AG10803 (cell line): Measurements from ENCODE around the gene XKR7.

Source experiments
- DNase-seq: peaks from one replicate; pipeline ENCODE4 v3.0.0; 2010; ENCODE audit warnings: low read depth
- H3K4me3 ChIP-seq: 2 replicates; pipeline ENCODE4 v1.5.1; 2011; ENCODE audit warnings: mild to moderate bottlenecking, low read length, control low read depth
- TF ChIP-seq, protein P1 (sequence below): conservative IDR thresholded peaks from 2 replicates; pipeline ENCODE4 v1.5.1; 2011; ENCODE audit warnings: mild to moderate bottlenecking, low read length, control low read depth, inconsistent platforms

Gene XKR7

DNA sequence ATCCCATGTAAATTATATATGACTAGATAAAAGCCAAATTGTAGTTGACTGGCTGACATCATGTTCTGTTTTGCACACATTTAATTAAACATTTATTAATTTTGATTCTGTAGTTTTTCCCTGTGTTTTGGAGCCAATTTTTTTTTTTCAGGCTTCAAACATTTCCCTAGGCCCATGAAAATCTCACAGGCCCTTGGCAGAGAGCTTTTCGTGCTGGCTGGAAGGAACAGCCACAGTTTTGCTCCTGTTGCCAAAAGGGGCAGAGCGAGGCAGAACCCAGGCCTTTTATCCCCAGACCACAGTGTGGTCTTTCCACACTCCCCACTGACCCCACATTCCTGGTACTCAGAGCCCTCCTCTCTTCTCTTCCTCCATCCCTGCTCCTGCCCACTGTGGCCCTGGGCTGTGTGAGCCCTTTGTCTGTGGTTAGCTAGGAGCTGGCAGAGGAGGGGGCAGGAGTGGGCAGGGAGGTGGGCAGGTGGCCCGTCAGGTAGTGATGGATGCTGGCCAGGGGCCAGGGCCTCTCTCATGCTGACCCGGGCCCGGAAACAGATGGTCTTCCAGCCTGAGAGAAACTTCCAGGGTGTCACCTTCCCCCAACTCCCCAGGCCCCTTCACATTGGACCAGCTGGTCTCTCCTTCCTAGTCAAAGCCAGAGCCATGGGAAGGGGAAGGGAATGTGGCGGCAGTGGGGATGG, 22.8 kb downstream of the XKR7 start:
- H3K4me3 ChIP-seq = no peak overlapping the region
- TF ChIP-seq, protein P1, sequence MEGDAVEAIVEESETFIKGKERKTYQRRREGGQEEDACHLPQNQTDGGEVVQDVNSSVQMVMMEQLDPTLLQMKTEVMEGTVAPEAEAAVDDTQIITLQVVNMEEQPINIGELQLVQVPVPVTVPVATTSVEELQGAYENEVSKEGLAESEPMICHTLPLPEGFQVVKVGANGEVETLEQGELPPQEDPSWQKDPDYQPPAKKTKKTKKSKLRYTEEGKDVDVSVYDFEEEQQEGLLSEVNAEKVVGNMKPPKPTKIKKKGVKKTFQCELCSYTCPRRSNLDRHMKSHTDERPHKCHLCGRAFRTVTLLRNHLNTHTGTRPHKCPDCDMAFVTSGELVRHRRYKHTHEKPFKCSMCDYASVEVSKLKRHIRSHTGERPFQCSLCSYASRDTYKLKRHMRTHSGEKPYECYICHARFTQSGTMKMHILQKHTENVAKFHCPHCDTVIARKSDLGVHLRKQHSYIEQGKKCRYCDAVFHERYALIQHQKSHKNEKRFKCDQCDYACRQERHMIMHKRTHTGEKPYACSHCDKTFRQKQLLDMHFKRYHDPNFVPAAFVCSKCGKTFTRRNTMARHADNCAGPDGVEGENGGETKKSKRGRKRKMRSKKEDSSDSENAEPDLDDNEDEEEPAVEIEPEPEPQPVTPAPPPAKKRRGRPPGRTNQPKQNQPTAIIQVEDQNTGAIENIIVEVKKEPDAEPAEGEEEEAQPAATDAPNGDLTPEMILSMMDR = no peak
- no peak for DNase-seq

DNA sequence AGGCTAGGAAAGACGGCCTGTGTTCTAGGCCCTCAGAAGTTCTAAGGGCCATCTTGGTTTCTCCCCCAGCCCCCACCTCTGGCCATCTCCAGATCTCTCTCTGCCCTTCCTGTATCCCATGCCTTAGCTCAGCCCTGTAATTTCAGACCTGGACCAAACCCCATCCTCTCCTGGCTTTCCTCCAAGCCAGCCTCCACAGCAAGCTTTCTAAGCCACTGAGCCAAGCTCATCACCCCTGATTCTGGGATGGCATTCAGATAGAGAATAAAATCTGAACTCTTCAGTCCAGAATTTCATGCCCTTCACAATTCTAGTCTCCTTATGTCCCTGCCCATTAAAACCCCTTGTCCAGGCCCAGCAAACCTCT, 23.4 kb downstream of the XKR7 start:
- no peak for DNase-seq
- H3K4me3 ChIP-seq = no peak overlapping the region
- TF ChIP-seq, protein P1 = no peak

DNA sequence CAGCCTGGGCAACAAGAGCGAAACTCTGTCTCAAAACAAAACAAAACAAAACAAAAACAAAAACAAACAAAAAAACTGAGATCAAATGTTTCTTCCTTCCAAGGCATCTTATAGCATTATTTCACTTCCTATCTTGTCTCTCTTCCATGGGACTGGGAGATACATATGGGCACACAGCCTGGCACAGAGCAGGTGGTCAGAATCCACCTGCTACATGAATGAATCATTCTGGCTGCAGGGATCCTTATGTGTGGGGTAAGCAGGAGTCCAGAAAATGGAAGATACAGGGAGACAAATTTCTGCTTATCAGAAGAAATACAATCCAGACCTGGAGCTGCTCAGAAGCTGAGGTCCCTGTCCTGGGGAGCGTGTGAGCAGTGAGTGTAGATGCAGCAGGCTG, 24.1 kb downstream of the XKR7 start:
- no peak for DNase-seq
- TF ChIP-seq, protein P1 = no peak
- H3K4me3 ChIP-seq = no peak overlapping the region

GRCh38 chr20:31996996-31997395, 29.0 kb downstream of the XKR7 start:
- no peak for DNase-seq
- TF ChIP-seq, protein P1 = no peak
- no peak overlapping the region for H3K4me3 ChIP-seq

DNA sequence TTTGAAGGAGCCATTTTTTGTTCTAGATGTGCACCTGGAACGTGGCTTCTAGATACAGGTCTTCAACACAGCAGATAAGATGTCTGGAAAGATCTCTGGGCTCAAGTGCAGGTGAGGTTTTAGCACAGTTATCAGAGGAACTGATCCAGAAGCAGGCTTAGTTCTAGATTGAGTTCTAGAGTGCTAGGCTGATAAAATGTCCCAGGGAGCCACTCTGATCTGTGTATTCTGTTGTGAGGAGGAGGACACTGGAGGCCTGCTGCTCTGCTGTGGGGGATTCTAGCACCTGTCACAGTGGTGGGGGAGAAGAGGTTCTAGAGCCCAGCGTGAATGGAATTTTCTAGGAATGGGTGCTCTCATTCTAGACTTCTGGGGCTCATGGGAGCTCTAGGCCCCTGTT, 30.3 kb downstream of the XKR7 start:
- no peak overlapping the region for H3K4me3 ChIP-seq
- DNase-seq = no peak
- TF ChIP-seq, protein P1 = no peak

DNA sequence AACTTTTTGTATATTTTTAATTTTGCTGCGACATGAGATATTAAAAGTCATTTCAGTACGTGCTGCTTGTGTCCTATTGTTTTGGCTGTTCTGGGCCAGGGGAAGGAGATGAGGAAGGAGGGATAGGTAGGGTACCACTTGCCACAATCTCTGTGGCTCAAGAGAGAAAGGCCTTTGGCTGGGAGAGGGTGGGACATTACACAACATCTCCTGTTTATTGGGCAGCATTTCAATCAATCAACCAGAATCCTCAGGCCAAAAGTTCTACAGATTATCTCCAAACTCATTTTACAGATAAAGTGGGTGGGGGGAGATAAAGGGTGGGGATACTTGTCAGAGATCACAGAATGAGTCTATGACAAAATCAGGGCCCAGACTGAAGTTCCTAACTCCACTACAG, 35.4 kb downstream of the XKR7 start:
- H3K4me3 ChIP-seq = no peak overlapping the region
- TF ChIP-seq, protein P1 = no peak
- no peak for DNase-seq

DNA sequence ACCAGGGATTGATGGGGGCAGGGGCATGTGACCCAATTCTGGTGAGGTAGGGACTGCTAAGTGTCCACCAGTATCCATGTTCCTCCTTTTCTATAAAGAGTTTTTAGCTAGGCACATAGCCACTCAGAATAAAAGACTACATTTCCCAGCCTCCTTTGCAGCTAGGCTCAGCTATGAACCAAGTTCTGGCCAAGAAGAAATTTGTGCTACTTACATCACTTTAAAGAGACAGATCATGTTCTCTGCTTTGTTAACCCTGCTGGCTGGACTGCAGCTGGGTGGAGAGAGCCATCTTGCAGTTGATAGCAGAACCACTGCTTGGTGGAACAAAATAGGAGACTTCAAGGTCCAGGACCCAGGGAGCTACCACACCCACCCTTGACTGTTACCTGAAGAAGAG, 37.0 kb downstream of the XKR7 start:
- TF ChIP-seq, protein P1 = no peak
- H3K4me3 ChIP-seq = no peak overlapping the region
- DNase-seq = peak; percentile 25
